ENCODE measurements around the gene TGFB1. TPM values are rescaled to one million over a fixed set of nuclear protein-coding genes. Genes with fewer than 3 reads are reported as not detected.

Gene TGFB1
- total and polyA plus RNA-seq, 2 of the 13 experiments (the other 11 are each of a cell fraction or from before 2014, with no cell fraction given), result 4.1 to 5.4 TPM

DNA sequence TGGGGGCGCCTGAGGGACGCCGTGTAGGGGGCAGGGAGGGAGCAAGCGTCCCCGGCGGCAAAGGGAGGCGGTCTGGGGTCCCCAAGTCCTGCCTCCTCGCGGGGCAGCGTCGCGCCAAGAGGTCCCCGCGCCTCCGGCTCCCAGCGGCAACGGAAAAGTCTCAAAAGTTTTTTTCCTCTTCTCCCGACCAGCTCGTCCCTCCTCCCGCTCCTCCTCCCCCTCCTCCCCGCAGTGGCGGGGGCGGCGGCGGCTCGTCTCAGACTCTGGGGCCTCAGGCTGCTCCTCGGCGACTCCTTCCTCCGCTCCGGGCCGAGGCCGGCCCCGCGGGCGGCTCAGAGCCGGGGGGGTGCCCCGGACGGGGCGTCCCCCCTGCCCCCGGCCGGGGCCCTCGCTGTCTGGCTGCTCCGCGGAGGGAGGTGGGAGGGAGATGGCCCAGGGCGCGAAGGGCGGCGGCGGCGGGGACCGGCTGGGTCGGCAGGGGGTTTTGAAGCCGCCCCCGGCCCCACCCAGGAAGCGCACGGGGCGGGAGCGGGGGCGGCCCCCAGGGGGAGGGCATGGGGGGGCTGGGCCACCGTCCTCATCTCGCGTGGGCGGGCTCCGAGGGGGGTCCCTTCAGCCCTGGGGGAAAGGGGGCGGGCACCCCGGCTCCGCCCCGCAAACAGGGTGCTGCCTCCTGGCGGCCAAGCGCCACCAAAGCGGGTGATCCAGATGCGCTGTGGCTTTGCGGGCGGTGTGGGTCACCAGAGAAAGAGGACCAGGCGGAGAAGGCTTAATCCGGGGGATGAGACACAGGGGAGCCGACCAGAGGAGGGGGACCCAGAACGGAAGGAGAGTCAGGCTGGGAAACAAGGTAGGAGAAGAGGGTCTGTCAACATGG, at the start of gene TGFB1 (continued):
- TF ChIP-seq, protein P1, sequence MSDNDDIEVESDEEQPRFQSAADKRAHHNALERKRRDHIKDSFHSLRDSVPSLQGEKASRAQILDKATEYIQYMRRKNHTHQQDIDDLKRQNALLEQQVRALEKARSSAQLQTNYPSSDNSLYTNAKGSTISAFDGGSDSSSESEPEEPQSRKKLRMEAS (IDR thresholded peaks at IDR 0.05), result peak; percentile 72
- no peak for TF ChIP-seq ZFP41 (CRISPR knock-in tag; IDR thresholded peaks at IDR 0.05; ENCODE audit: borderline replicate concordance)
- peak; percentile 42 for TF ChIP-seq FOSL2 (CRISPR knock-in tag; IDR thresholded peaks at IDR 0.05)
- TF ChIP-seq YY1 (IDR thresholded peaks at IDR 0.05; ENCODE audit: insufficient read depth, insufficient replicate concordance, low read depth, low read length), result peak; percentile 49
- no peak for TF ChIP-seq ATAD3A (CRISPR knock-in tag; IDR thresholded peaks at IDR 0.05)
- TF ChIP-seq, protein P2, sequence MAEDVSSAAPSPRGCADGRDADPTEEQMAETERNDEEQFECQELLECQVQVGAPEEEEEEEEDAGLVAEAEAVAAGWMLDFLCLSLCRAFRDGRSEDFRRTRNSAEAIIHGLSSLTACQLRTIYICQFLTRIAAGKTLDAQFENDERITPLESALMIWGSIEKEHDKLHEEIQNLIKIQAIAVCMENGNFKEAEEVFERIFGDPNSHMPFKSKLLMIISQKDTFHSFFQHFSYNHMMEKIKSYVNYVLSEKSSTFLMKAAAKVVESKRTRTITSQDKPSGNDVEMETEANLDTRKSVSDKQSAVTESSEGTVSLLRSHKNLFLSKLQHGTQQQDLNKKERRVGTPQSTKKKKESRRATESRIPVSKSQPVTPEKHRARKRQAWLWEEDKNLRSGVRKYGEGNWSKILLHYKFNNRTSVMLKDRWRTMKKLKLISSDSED (CRISPR knock-in tag; IDR thresholded peaks at IDR 0.05), result no peak
- peak; percentile 42; the same call in 1 of the 2 replicates for TF ChIP-seq FOXA3 (CRISPR knock-in tag; IDR thresholded peaks at IDR 0.05)
- TF ChIP-seq FOXC1 (CRISPR knock-in tag; IDR thresholded peaks at IDR 0.05; ENCODE audit: borderline replicate concordance), result no peak
- peak; percentile 95 for TF ChIP-seq SP4 (CRISPR knock-in tag; IDR thresholded peaks at IDR 0.05)
- TF ChIP-seq, protein P3, sequence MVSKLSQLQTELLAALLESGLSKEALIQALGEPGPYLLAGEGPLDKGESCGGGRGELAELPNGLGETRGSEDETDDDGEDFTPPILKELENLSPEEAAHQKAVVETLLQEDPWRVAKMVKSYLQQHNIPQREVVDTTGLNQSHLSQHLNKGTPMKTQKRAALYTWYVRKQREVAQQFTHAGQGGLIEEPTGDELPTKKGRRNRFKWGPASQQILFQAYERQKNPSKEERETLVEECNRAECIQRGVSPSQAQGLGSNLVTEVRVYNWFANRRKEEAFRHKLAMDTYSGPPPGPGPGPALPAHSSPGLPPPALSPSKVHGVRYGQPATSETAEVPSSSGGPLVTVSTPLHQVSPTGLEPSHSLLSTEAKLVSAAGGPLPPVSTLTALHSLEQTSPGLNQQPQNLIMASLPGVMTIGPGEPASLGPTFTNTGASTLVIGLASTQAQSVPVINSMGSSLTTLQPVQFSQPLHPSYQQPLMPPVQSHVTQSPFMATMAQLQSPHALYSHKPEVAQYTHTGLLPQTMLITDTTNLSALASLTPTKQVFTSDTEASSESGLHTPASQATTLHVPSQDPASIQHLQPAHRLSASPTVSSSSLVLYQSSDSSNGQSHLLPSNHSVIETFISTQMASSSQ (IDR thresholded peaks at IDR 0.05; ENCODE audit: low read depth), result no peak
- TF ChIP-seq, protein P3 (CRISPR knock-in tag; IDR thresholded peaks at IDR 0.05; ENCODE audit: borderline replicate concordance), result no peak; the same call in 1 of the 2 replicates
- TF ChIP-seq ZNF780A (CRISPR knock-in tag; IDR thresholded peaks at IDR 0.05), result 0 out of 2 replicates have a peak, but pooled peaks have one; percentile 44
- peak; percentile 71; the same call in 1 of the 2 replicates for TF ChIP-seq CHD2 (IDR thresholded peaks at IDR 0.05; ENCODE audit: low read depth, low read length)
- TF ChIP-seq ZNF136 (CRISPR knock-in tag; IDR thresholded peaks at IDR 0.05; ENCODE audit: low read depth), result no peak
- 0 out of 2 replicates have a peak, but pooled peaks have one; percentile 42 for TF ChIP-seq ZKSCAN8 (CRISPR knock-in tag; IDR thresholded peaks at IDR 0.05; ENCODE audit: borderline replicate concordance)
- no peak for TF ChIP-seq SP1 (IDR thresholded peaks at IDR 0.05)
- peak; percentile 94 for TF ChIP-seq SP1 (CRISPR knock-in tag; IDR thresholded peaks at IDR 0.05)
- no peak for TF ChIP-seq ISX (CRISPR knock-in tag; conservative IDR thresholded peaks at IDR 0.05)
- no peak for TF ChIP-seq NCOR1 (IDR thresholded peaks at IDR 0.05; ENCODE audit: borderline replicate concordance, low read length)
- TF ChIP-seq DMAP1 (CRISPR knock-in tag; IDR thresholded peaks at IDR 0.05), result no peak
- no peak; the same call in 1 of the 2 replicates for TF ChIP-seq ZSCAN9 (CRISPR knock-in tag; IDR thresholded peaks at IDR 0.05; ENCODE audit: borderline replicate concordance)
- no peak for TF ChIP-seq GTF3A (CRISPR knock-in tag; conservative IDR thresholded peaks at IDR 0.05)
- no peak; the same call in 1 of the 2 replicates for TF ChIP-seq MYC (CRISPR knock-in tag; IDR thresholded peaks at IDR 0.05; ENCODE audit: borderline replicate concordance)
- no peak for TF ChIP-seq HCFC1 (IDR thresholded peaks at IDR 0.05; ENCODE audit: low read depth, low read length)
- TF ChIP-seq ZNF552 (CRISPR knock-in tag; IDR thresholded peaks at IDR 0.05; ENCODE audit: borderline replicate concordance), result no peak
- TF ChIP-seq ZNF225 (CRISPR knock-in tag; IDR thresholded peaks at IDR 0.05), result no peak
- TF ChIP-seq HNF4A (CRISPR knock-in tag; IDR thresholded peaks at IDR 0.05), result no peak

Measured in HepG2 (cell line).